LNCAP (cell line): ENCODE data around the gene LST1.

ENCODE experiments used
- CTCF ChIP-seq: fragments of 450-650 bp; IDR thresholded peaks from 2 replicates; pipeline ENCODE4 v1.5.1; 2017; ENCODE audit warnings: mild to moderate bottlenecking

The LST1 gene

GRCh38 chr6:31586008-31586407 lies at the start of gene LST1:
LST1 (plus strand) TSS chr6:31586277; CDS start chr6:31587300, 1,023 bp downstream.
- no peak for TF ChIP-seq CTCF

GRCh38 chr6:31538805-31539400 lies 47.2 kb upstream of the LST1 start:
- TF ChIP-seq CTCF, result no peak

- no peak for TF ChIP-seq CTCF
These were observed 45.4 kb upstream of the LST1 start for GRCh38 chr6:31540640-31541039.

GRCh38 chr6:31541059-31541657 lies 44.9 kb upstream of the LST1 start:
- TF ChIP-seq CTCF, result no peak

GRCh38 chr6:31541658-31542521 lies 44.2 kb upstream of the LST1 start, which contains the start of gene DDX39B:
DDX39B (minus strand) TSS chr6:31542003; CDS start chr6:31540532, 1,471 bp downstream.
- no peak for TF ChIP-seq CTCF

- TF ChIP-seq CTCF, result no peak
These were observed 42.4 kb upstream of the LST1 start for GRCh38 chr6:31543639-31544038.

GRCh38 chr6:31544676-31545075 lies 41.4 kb upstream of the LST1 start:
- no peak for TF ChIP-seq CTCF
